Measurements from ENCODE around the gene ADAMTSL1.

The ADAMTSL1 gene

DNA sequence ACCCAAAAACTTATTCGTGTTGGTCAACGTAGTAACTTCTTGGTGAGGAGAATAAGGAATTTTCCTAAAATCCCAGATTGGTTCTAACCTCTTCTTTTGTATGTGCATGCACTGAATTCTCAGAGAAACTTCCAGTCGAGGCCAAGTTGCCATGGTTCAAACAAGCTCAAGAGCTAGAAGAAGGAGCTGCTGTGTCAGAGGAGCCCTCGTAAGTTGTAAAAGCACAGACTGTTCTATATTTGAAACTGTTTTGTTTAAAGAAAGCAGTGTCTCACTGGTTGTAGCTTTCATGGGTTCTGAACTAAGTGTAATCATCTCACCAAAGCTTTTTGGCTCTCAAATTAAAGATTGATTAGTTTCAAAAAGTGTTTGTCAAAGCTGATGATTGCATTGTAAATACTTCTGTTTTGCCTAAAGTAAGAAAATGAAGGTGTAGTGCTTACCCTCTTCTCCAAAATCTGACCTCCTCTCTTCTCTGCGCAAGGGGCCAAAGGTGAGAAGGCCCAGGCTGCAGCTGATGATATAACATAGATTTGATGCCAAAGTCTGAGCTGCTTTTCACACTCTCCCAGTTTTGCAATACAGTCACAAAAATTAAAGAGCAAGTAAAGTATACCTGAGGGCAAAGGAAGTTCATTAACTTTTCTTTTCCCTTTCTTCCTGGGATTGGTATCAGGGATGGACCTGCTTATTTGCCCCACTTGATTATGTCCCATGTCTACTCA, 210.8 kb downstream of the ADAMTSL1 start:
- peak overlapping the region; percentile 36; the same call in 1 of the 2 replicates for H3K27ac ChIP-seq
- TF ChIP-seq, protein P1, sequence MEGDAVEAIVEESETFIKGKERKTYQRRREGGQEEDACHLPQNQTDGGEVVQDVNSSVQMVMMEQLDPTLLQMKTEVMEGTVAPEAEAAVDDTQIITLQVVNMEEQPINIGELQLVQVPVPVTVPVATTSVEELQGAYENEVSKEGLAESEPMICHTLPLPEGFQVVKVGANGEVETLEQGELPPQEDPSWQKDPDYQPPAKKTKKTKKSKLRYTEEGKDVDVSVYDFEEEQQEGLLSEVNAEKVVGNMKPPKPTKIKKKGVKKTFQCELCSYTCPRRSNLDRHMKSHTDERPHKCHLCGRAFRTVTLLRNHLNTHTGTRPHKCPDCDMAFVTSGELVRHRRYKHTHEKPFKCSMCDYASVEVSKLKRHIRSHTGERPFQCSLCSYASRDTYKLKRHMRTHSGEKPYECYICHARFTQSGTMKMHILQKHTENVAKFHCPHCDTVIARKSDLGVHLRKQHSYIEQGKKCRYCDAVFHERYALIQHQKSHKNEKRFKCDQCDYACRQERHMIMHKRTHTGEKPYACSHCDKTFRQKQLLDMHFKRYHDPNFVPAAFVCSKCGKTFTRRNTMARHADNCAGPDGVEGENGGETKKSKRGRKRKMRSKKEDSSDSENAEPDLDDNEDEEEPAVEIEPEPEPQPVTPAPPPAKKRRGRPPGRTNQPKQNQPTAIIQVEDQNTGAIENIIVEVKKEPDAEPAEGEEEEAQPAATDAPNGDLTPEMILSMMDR (conservative IDR thresholded peaks at IDR 0.05): no peak

DNA sequence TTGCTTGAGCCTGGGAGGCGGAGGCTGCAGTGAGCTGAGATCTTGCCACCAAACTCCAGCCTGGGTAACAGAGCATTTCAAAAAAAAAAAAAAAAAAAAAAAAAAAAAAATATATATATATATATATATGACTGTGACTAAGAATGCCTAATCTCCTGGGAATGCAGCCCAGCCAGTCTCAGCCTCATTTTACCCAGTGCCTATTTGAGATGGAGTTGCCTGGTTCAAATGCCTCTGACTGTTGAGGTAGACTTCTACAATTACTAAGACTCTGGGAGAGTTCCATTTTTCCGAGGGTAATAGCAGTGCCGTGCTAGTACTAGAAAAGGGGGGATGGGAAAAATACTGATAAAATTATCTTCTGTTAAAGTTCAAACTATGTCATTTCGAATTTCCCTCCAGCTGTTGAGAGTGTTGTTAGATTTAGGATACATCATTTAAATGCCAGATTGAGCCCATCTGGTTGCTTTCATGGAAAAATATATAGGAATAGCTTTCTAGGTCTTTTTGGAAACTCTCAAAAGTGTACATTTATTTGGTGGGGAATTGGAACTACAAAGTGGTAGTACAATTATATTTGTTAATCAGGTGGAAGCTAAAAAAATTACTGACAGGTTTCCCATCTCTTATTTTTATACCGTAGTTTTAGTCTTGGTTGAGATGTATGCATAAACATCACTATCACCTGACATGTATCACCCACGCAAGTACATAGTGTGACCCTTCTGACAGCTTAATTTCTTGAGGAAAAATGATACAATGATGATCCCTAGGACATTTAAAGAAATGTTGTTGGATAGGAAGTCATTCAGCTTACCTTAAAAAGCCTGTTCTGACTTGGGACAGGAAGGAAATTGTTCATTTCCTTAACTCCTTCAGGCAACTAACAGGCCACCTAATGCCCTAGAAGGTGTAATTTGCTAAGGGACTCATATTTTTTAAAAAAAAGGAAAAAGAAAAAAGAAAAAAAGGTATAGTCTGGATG, 214.9 kb downstream of the ADAMTSL1 start:
- H3K27ac ChIP-seq: no peak overlapping the region
- TF ChIP-seq, protein P1 (conservative IDR thresholded peaks at IDR 0.05): no peak

DNA sequence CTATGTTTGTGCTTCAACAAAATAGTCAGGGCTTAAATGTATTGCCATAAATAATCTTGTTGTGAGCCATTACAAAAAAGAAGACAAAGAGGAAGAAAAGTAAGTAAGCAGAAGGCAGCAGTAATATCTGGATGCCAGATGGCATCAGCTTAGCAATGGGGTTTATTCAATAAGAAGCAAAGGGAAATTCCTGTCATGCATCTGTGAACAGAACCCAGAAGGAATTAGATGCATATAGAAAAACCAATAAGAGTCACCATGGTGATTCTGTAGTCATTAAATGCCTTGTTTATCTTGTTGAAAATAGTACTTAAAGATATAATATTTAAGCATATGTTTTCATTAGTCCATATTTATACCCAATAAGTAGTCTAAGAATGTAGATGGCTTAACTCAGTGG, 216.0 kb downstream of the ADAMTSL1 start:
- TF ChIP-seq, protein P1 (conservative IDR thresholded peaks at IDR 0.05): no peak
- no peak overlapping the region for H3K27ac ChIP-seq

DNA sequence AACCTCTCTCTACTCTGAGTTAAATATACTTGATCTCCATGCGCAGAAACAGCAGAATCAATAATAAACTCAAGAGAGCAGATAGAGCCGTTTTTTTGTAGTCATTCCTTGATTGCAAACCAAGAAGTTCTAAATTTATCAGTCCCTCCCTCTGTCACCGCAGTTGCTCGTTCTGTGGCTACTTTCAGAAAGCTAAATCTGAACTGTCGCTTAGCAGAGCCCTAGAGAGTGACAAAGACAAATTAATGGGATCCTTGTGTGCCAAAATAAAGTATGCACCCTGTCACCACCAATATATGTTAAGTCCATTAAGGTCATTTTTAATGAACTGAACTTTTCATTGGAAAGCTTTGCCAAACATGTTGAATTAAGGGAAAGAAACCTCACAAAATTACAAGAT, 218.3 kb downstream of the ADAMTSL1 start:
- TF ChIP-seq, protein P1 (conservative IDR thresholded peaks at IDR 0.05): no peak
- peak overlapping the region; percentile 64 for H3K27ac ChIP-seq

DNA sequence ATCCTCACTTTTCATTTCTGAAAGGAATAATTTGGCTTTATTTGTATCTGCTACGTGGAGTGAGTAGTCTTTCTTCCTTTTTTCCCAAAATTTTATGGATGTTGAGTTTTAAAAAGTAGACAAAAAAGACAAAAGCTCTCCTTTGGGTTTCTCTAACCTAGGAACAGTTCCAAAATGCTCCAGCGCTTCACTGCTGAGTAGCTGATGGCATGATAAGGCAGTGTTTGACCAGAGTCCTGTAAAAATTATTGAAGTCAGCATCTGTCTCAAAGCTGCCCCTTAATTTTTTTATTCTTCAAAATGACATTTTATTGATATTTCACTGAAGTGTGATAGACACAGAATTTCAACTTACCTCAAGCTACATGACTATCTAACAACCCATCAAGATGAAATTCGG, 219.0 kb downstream of the ADAMTSL1 start:
- H3K27ac ChIP-seq: peak overlapping the region; percentile 64
- TF ChIP-seq, protein P1 (conservative IDR thresholded peaks at IDR 0.05): no peak

DNA sequence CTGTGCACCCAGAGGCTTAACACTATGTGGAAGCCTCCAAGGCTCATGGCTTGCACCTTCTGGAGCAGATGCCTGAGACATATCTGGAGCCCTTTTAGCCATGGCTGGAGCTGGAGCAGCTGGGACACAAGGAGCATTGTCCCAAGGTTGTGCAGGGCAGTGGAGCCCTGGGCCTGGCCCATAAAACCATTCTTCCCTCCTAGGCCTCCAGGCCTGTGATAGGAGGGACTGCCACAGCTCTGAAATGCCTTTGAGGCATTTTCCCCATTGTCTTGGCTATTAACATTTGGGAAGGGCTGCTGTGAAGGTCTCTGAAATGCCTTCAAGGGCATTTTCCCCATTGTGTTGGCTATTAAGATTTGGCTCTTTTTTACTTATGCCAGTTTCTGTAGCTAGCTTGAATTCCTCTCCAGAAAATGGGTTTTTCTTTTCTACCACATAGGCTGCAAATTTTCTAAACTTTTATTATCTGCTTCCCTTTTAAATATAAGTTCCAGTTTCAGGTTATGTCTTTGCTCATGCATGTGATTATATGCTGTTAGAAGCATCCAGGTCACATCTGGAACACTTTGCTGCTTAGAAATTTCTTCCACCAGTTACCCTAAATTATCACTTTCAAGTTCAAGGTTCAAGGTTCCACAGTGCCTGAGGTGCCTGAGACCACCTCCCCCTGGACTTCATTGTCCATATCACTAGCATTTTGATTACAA, 221.2 kb downstream of the ADAMTSL1 start:
- H3K27ac ChIP-seq: no peak overlapping the region
- TF ChIP-seq, protein P1 (conservative IDR thresholded peaks at IDR 0.05): no peak

DNA sequence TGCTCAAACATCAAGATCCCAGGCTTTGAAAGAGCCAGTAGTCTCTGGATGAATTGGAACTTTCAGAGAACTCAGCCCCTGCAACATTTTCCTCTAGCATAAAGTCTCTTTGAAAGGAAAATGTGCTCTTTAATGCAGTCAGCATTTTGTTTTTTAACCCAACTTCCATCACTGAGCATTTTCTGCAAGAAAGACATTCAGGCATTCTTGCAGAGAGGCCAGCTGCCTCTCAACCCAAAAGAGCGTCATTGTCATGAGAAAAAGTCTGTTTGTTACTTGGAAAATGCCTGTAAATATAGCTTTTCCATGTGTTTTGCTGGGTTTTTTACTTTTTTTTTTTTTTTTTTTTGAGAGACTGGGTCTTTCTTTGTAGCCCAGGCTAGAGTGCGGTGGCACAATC, 225.0 kb downstream of the ADAMTSL1 start:
- H3K27ac ChIP-seq: no peak overlapping the region
- TF ChIP-seq, protein P1 (conservative IDR thresholded peaks at IDR 0.05): no peak
